Measurements from ENCODE around the gene DHX8. TPM values are rescaled to one million over a fixed set of nuclear protein-coding genes. Genes with fewer than 3 reads are reported as not detected.

The DHX8 gene
- total and polyA plus RNA-seq, 2 of the 4 experiments (the other 2 are of a cell fraction), result 21.8 to 50.0 TPM

DNA sequence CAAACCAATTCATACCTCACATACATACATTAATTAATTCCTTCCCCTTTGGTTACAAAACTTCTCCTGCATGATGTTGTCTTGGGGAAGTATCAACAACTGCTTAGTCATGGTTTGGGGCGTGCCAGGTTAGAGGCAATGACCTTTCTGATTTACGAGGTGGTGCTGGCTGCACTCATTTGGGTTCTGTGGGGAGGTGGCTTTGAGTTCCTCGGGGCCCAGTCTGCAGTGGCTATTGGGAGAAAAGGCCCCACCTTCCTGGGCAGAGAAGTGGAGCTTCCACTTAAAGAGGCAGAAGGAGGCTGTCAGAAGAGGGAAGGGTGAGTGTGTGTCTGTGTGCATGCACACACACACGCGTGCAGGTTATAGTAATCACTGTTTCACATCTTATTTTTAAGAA, 72.5 kb downstream of the DHX8 start:
- WGBS, 2 experiments (ENCODE audit: extremely low coverage in 2 of 2, insufficient read length in 1 of 2), result 0% methylated on average over 1 of the region's 5 CpGs; no CpG with 5 or more reads in 1 of the 2 experiments
- dilution Hi-C loops (cut with HindIII; ENCODE audit: low sequenced_read_pairs, unreplicated experiment), result no loop called here
- peak overlapping the region; percentile 58 for H2AFZ ChIP-seq (replicated peaks; ENCODE audit: low read length, poor library complexity)

More for the DNA sequence above, 72.5 kb downstream of the DHX8 start:
- ChIA-PET POLR2A (ENCODE audit: unreplicated experiment) (no interaction called here), CTCF (interaction anchor here (0.7 to 1.6 kb wide), 2 partner anchors 21 to 205 kb away, joined by 3 read pairs; no protein-coding TSS in a partner anchor)
- H3K4me3 ChIP-seq (ENCODE audit: insufficient read depth, low read depth, low read length), result no peak overlapping the region
- 0 out of 3 replicates have a peak overlapping the region, but pooled peaks have one; percentile 20 for H2BK15ac ChIP-seq (ENCODE audit: low read depth, low read length)
- H3K23ac ChIP-seq (ENCODE audit: low read depth, low read length), result no peak overlapping the region
- H2BK5ac ChIP-seq (ENCODE audit: low read depth, low read length, poor library complexity, severe bottlenecking), result no peak overlapping the region
- no peak overlapping the region for H3K56ac ChIP-seq (ENCODE audit: extremely low read depth, insufficient read depth, low read length)
- H4K5ac ChIP-seq (ENCODE audit: low read depth, low read length), result no peak overlapping the region
- no peak overlapping the region for H2BK20ac ChIP-seq (ENCODE audit: low read depth, low read length)
- no peak overlapping the region for H2AK5ac ChIP-seq (ENCODE audit: low read depth, low read length)
- no peak overlapping the region for H2AK9ac ChIP-seq (replicated peaks; ENCODE audit: low read depth, low read length, poor library complexity)
- H3K79me1 ChIP-seq (ENCODE audit: low read depth in 1 of 2, low read length in 2 of 2), result no peaks in the 10 kb centered on the region
- peak overlapping the region; percentile 27 for H3K14ac ChIP-seq (replicated peaks; ENCODE audit: low read depth, low read length)
- BruUV-seq (replicated peaks), result no TSS peak
- no peak overlapping the region for H4K91ac ChIP-seq (ENCODE audit: insufficient read depth, low read depth, low read length)
- no peak for TF ChIP-seq MAFK (IDR thresholded peaks at IDR 0.05; ENCODE audit: low read depth, low read length)
- peak; percentile 58 for TF ChIP-seq BHLHE40 (IDR thresholded peaks at IDR 0.05; ENCODE audit: low read depth, low read length)
- TF ChIP-seq NFE2L2 (IDR thresholded peaks at IDR 0.05; ENCODE audit: low read depth, low read length), result peak; percentile 83
- peaks cover 3% of the 10 kb centered on the region for H3K4me1 ChIP-seq (ENCODE audit: control insufficient read depth, insufficient read depth, low read length)
- H3K4ac ChIP-seq (ENCODE audit: low read depth, low read length), result no peak overlapping the region; the same call in 1 of the 2 replicates
- peak; percentile 29 for DNase-seq
- H3K36me3 ChIP-seq (ENCODE audit: control insufficient read depth, insufficient read depth, low read length), result no peaks in the 10 kb centered on the region
- no peak overlapping the region for H3K9ac ChIP-seq (ENCODE audit: low read depth, low read length)
- H2BK120ac ChIP-seq (ENCODE audit: low read depth, low read length), result no peak overlapping the region
- H3K4me2 ChIP-seq (ENCODE audit: low read depth, low read length), result no peak overlapping the region; the same call in 1 of the 2 replicates
- H3K27me3 ChIP-seq (ENCODE audit: control insufficient read depth, insufficient read depth, low read length), result no peaks in the 10 kb centered on the region
- in situ Hi-C loops (cut with MboI; ENCODE audit: low sequenced_read_pairs) (no loop called here), intact Hi-C loops (cut with micrococcal nuclease) (no loop called here)
- peak overlapping the region in 1 of 2 experiments; percentile 32; a peak in 2 of 4 replicates for H4K8ac ChIP-seq (ENCODE audit: low read depth in 2 of 2, low read length in 2 of 2)
- no peak overlapping the region for H3K27ac ChIP-seq (ENCODE audit: insufficient read depth, low read length)
- peak; percentile 82 for ATAC-seq (ENCODE audit: low read depth)
- H3K9me3 ChIP-seq (ENCODE audit: control insufficient read depth, insufficient read depth, low read length), result no peaks in the 10 kb centered on the region
- H3K18ac ChIP-seq (ENCODE audit: low read depth, low read length), result 0 out of 2 replicates have a peak overlapping the region, but pooled peaks have one; percentile 28
- H4K20me1 ChIP-seq (ENCODE audit: insufficient read depth, low read length), result no peaks in the 10 kb centered on the region
- H3K9me1 ChIP-seq (ENCODE audit: insufficient read depth, low read length), result 0 out of 2 replicates have a peak, but pooled peaks cover 4% of the 10 kb centered on the region
